COLO668 (cell line): ENCODE data around the gene NR6A1.

ENCODE experiments used
- DNase-seq: peaks from one replicate; lab custom pipeline; 2025; ENCODE audit not compliant: unreplicated experiment; lab: John Stamatoyannopoulos, UW

Gene NR6A1

GRCh38 chr9:124695280-124695890, 75.7 kb downstream of the NR6A1 start:
- no peak for DNase-seq

DNA sequence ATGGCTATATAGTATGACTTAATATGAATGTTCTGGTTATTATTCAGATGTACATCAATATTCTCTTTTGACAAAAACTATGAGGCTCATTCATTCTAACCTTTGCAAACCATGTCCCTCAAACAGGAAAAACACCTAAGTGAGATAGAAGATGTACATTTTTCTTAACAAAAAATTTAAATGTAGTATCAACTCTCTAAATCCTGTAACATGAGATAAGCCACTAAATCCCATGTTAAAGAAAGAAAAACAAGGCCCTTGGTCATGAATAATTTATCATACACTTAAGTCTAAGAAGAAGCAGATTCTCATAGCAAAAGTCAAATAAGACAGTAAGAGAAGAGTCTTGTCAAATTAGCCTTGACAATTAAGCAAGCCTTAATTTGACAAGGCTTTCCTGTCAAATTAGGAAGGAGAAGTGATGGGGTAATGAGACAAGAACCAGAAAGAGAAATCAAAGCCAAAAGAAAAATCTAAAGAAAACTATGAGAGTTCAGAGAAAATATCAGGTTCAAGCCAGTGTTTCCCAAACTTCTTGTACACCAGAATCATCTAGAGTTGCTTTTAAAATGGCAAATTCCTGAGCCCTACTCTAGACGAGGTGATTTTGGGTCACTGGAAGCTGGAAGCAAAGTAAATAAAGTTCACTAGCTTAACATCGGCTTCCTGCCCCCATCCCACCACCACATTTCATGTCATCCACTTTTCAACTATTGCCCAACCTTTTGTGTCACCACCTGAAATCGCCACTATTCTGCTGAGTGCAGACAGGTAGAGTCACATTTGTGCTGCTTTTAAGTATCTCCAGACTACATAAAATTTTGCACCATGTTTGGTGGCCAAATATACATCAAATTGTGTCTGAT, 76.5 kb downstream of the NR6A1 start:
- no peak for DNase-seq

- no peak for DNase-seq
Measured at GRCh38 chr9:124693403-124693802, 77.7 kb downstream of the NR6A1 start.

GRCh38 chr9:124688238-124688904, 82.7 kb downstream of the NR6A1 start:
- no peak for DNase-seq

DNA sequence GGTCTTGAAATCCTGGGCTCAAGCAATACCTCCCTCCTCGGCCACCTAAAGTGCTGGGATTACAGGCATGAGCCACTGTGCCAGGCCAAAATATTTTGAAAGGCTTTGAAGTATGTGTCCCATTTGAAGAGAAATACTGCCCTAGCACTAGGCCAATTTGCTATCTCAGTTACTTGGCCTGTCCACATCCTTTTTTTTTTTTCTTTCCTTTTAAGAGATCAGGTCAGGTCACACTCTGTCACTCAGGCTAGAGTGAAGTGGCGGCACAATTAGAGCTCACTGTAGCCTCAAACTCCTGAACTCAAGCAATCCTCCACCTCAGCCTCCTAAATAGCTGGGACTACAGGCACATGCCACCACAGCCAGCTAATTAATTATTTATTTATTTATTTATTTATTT, 84.2 kb downstream of the NR6A1 start:
- DNase-seq = no peak

GRCh38 chr9:124685217-124685616, 85.9 kb downstream of the NR6A1 start:
- no peak for DNase-seq

DNA sequence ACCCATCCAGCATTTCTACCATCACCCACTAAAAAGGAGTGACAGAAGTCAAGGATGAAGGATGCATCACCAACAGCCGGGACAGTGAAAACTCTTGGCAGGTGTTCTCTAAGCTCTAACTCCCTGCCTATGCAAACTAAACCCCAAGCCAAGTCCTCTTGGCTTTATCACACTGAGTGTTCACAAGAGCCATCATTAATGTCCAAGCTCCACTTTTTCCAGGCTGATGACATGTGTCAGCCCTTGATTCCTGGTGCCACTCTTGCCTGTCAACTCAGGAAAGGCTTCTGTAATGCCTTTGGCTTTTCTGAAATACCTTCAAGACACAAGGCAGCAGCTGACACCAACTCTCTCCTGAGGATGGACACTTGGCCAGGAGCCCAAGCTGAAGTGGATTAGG, 86.9 kb downstream of the NR6A1 start:
- no peak for DNase-seq

GRCh38 chr9:124683043-124683442, 88.1 kb downstream of the NR6A1 start:
- DNase-seq = no peak

DNA sequence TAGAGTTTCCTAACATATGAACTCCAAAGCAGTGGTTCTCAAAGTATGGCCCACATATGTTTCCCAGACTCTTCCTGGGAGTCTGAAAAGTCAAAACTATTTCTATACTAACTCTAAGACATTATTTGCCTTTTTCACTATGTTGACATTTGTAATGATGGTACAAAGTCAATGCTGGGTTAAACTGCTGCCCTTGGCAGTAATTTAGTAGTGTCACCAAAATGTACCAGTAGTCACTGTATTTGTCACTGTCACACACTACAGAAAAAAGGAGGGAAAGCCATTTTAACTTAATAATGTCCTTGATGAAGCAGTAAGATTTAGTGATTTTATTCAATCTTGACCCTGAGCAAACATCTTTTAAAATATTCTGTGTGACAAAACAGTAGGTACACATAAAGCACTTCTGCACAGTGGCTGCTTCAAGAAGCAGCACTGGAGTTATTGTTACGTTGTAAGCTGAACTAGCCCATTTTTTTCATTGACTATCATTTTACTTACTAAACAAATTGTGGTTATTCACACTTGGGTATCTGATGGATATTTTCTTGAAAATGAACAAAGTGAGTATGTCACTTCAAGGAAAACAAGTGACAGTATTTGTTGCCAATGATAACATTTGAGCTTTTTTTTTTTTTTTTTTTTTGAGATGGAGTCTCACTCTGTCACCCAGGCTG, 90.3 kb downstream of the NR6A1 start:
- no peak for DNase-seq

DNA sequence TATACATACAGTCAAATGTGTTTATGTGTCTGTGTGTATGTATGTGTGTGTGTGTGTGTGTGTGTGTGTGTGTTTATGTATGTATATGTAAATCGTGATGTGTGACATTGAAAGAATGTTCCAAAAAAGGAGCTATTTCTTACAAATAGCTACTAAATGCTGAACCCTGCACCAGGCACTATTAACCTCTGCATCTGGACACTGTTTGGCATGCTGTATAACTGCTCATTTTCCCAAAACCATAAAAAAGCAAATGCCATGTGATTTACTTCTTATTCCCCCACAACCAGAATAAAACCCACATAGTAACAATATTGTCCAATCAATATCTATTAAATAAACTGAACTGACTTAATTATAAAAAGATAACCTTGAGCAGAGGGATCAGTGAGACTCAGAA, 91.1 kb downstream of the NR6A1 start:
- DNase-seq = no peak

DNA sequence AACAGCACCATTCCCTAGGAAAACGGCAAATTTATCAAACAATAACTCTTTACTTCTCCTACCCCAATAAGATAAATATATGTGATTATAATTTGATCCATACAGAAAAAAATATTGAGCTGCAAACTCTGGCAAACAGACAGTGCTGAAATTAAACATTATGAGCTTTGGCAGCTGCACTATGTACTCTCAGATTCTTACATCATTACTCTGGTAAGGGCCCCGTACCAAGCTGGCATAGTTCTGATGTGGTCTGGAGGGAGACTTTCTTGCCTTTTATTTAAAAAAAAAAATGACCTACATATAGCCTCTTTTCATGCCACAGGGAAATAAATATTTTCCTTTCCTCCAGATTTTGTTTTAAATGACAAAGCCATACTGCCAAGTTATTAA, 95.0 kb downstream of the NR6A1 start:
- no peak for DNase-seq

- DNase-seq = no peak
Measured at GRCh38 chr9:124675261-124676158, 95.6 kb downstream of the NR6A1 start.

GRCh38 chr9:124674651-124675050, 96.5 kb downstream of the NR6A1 start:
- DNase-seq = no peak

GRCh38 chr9:124673063-124673462, 98.0 kb downstream of the NR6A1 start:
- no peak for DNase-seq

- DNase-seq = no peak
Measured at GRCh38 chr9:124671861-124672260, 99.2 kb downstream of the NR6A1 start.

GRCh38 chr9:124666642-124667041, 104.5 kb downstream of the NR6A1 start:
- DNase-seq = no peak

- DNase-seq = no peak
Measured at GRCh38 chr9:124665391-124666058, 105.6 kb downstream of the NR6A1 start.

- DNase-seq = no peak
Measured at GRCh38 chr9:124664143-124664542, 107.0 kb downstream of the NR6A1 start.

DNA sequence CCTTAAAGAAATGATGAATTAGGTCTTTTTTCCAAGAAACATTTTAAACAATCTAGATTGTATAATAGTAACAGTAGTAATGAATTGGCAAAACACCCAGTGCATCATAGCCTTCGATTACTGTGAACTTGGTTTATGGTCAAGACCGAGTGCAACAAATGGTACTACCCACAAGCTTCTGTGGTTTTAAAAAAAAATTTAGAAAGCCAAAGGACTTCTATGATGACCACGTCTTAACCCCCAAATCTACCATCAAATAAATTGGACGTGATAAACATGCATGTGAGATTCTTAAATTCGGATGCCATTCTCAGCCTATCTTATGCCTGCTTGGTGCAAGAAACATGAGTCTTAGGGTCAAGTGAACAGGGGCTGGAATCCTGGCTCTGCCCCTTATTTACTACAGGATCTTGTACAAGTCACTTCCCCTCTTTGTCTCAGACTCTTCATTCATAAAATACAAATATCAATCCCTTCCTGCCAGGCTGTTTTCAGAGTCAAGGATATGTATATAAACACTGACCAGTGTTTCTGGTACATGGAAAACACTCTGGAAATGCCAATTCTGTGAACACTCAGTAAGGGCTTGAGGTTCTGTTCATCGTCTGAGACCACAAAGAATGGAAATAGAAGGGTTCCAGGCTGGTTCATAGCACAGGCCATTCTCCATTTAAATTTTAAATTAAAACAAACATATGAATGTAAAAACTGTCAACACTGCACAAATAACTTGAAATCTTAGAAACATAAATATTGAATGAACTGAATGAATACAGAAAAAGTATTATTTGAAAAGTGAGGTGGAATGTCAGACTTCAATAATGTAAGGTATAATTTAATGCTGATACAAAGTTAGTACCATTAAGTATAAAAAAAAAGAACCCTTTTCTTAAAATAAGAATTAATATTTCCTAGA, 107.8 kb downstream of the NR6A1 start:
- DNase-seq = no peak
